ENCODE measurements around the gene SGCA. TPM values are rescaled to one million over a fixed set of nuclear protein-coding genes. Genes with fewer than 3 reads are reported as not detected.

The SGCA gene
- 10 to 100 TPM in 1 of 6 donors, 1 to 10 TPM in 5; 2.0 to 16.6 (median 3.5) TPM for polyA plus RNA-seq (ENCODE audit: low read depth in 6 of 6)

GRCh38 chr17:50165867-50166517 lies at the start of gene SGCA:
Gene SGCA (plus strand): TSS chr17:50166005. CDS start chr17:50166041, 36 bp downstream.
- Mint-ChIP-seq H3K27me3 (peaks cover 0 to 9% (median 0%) of the 10 kb centered on the region in 3 donors), H3K27ac (peak within 1 kb of the TSS in 5 of 6 donors; percentile 38 to 90 (median 79)), H3K4me3 (peak within 1 kb of the TSS in 1 of 8 donors; percentile 38), H3K9me3 (no peaks in the 10 kb centered on the region), H3K4me1 (peaks cover 53 to 58% (median 56%) of the 10 kb centered on the region in 3 donors), H3K36me3 (no peaks in the 10 kb centered on the region)
- DNase-seq (no peak), ATAC-seq (ENCODE audit: low read depth in 2 of 2) (no peak)

GRCh38 chr17:50117202-50118051 lies 48.4 kb upstream of the SGCA start:
- Mint-ChIP-seq H3K9me3 (peaks cover 0 to 2% (median 0%) of the 10 kb centered on the region in 7 donors), H3K4me1 (peaks cover 13 to 16% (median 14%) of the 10 kb centered on the region in 3 donors), H3K4me3 (peak overlapping the region; percentile 25 to 80 (median 76)), H3K36me3 (no peaks in the 10 kb centered on the region), H3K27me3 (peaks cover 52 to 87% (median 69%) of the 10 kb centered on the region in 3 donors), H3K27ac (no peak overlapping the region)
- peak; percentile 93 to 94 for ATAC-seq (ENCODE audit: low read depth in 2 of 2)
- peak; percentile 62 for DNase-seq

GRCh38 chr17:50118076-50118827 lies 47.6 kb upstream of the SGCA start:
- peak overlapping the region in 2 of 8 donors; percentile 21 to 42 for H3K4me3 Mint-ChIP-seq
- peaks cover 13 to 16% (median 14%) of the 10 kb centered on the region in 3 donors for H3K4me1 Mint-ChIP-seq
- no peak for ATAC-seq (ENCODE audit: low read depth in 2 of 2)
- no peak for DNase-seq
- H3K36me3 Mint-ChIP-seq: no peaks in the 10 kb centered on the region
- H3K27ac Mint-ChIP-seq: peak overlapping the region in 1 of 6 donors; percentile 8
- peaks cover 55 to 89% (median 77%) of the 10 kb centered on the region in 3 donors for H3K27me3 Mint-ChIP-seq
- peaks cover 0 to 2% (median 0%) of the 10 kb centered on the region in 7 donors for H3K9me3 Mint-ChIP-seq

- no peak overlapping the region for H3K4me3 Mint-ChIP-seq
- peaks cover 55 to 83% (median 79%) of the 10 kb centered on the region in 3 donors for H3K27me3 Mint-ChIP-seq
- H3K36me3 Mint-ChIP-seq: no peaks in the 10 kb centered on the region
- H3K9me3 Mint-ChIP-seq: peaks cover 0 to 2% (median 0%) of the 10 kb centered on the region in 7 donors
- H3K4me1 Mint-ChIP-seq: peaks cover 13 to 16% (median 14%) of the 10 kb centered on the region in 3 donors
- H3K27ac Mint-ChIP-seq: no peak overlapping the region
- DNase-seq (no peak), ATAC-seq (ENCODE audit: low read depth in 2 of 2) (no peak)
Measured at GRCh38 chr17:50118828-50119218, 47.0 kb upstream of the SGCA start.

GRCh38 chr17:50120475-50121253 lies 45.1 kb upstream of the SGCA start:
- Mint-ChIP-seq H3K4me1 (peaks cover 7 to 9% (median 8%) of the 10 kb centered on the region in 3 donors), H3K36me3 (no peaks in the 10 kb centered on the region), H3K27ac (no peak overlapping the region), H3K4me3 (no peak overlapping the region), H3K27me3 (peaks cover 44 to 65% (median 61%) of the 10 kb centered on the region in 3 donors), H3K9me3 (no peaks in the 10 kb centered on the region)
- DNase-seq (no peak), ATAC-seq (ENCODE audit: low read depth in 2 of 2) (no peak)

GRCh38 chr17:50122945-50123344 lies 42.9 kb upstream of the SGCA start:
- Mint-ChIP-seq H3K36me3 (no peaks in the 10 kb centered on the region), H3K4me1 (peaks cover 4 to 5% (median 5%) of the 10 kb centered on the region in 3 donors), H3K9me3 (no peaks in the 10 kb centered on the region), H3K27ac (peak overlapping the region in 1 of 6 donors; percentile 14), H3K4me3 (no peak overlapping the region), H3K27me3 (peaks cover 31 to 49% (median 42%) of the 10 kb centered on the region in 3 donors)
- DNase-seq: no peak
- no peak for ATAC-seq (ENCODE audit: low read depth in 2 of 2)

- Mint-ChIP-seq H3K27ac (no peak overlapping the region), H3K27me3 (peaks cover 29 to 50% (median 46%) of the 10 kb centered on the region in 3 donors), H3K4me3 (no peak overlapping the region), H3K4me1 (peaks cover 11 to 13% (median 12%) of the 10 kb centered on the region in 3 donors), H3K36me3 (no peaks in the 10 kb centered on the region), H3K9me3 (peaks cover 0 to 2% (median 0%) of the 10 kb centered on the region in 7 donors)
- DNase-seq: no peak
- ATAC-seq (ENCODE audit: low read depth in 2 of 2): no peak
Measured at GRCh38 chr17:50123649-50124349, 42.0 kb upstream of the SGCA start.

- Mint-ChIP-seq H3K27ac (no peak overlapping the region), H3K27me3 (peaks cover 15 to 38% (median 36%) of the 10 kb centered on the region in 3 donors)
Measured at GRCh38 chr17:50125420-50125997, 40.3 kb upstream of the SGCA start.

GRCh38 chr17:50127697-50128361 lies 38.0 kb upstream of the SGCA start:
- Mint-ChIP-seq H3K4me1 (peaks cover 30 to 38% (median 34%) of the 10 kb centered on the region in 3 donors), H3K4me3 (peak overlapping the region in 3 of 8 donors; percentile 41 to 69 (median 53)), H3K9me3 (peaks cover 0 to 2% (median 0%) of the 10 kb centered on the region in 7 donors), H3K36me3 (no peaks in the 10 kb centered on the region), H3K27me3 (peaks cover 5 to 22% (median 16%) of the 10 kb centered on the region in 3 donors), H3K27ac (peak overlapping the region in 2 of 6 donors; percentile 3 to 76)
- DNase-seq (no peak), ATAC-seq (ENCODE audit: low read depth in 2 of 2) (no peak)

More at GRCh38 chr17:50125420-50125997, 40.3 kb upstream of the SGCA start:
- ATAC-seq (ENCODE audit: low read depth in 2 of 2): no peak
- no peak for DNase-seq
- Mint-ChIP-seq H3K4me1 (peaks cover 17 to 21% (median 17%) of the 10 kb centered on the region in 3 donors), H3K36me3 (no peaks in the 10 kb centered on the region), H3K9me3 (peaks cover 0 to 2% (median 0%) of the 10 kb centered on the region in 7 donors), H3K4me3 (peak overlapping the region in 1 of 8 donors; percentile 2)

GRCh38 chr17:50128441-50129352 lies 37.1 kb upstream of the SGCA start:
- H3K27ac Mint-ChIP-seq: peak overlapping the region in 5 of 6 donors; percentile 61 to 96 (median 80)
- no peak for ATAC-seq (ENCODE audit: low read depth in 2 of 2)
- peaks cover 30 to 44% (median 34%) of the 10 kb centered on the region in 3 donors for H3K4me1 Mint-ChIP-seq
- H3K36me3 Mint-ChIP-seq: no peaks in the 10 kb centered on the region
- no peak for DNase-seq
- peaks cover 5 to 14% (median 13%) of the 10 kb centered on the region in 3 donors for H3K27me3 Mint-ChIP-seq
- peak overlapping the region; percentile 74 to 91 (median 84) for H3K4me3 Mint-ChIP-seq
- peaks cover 0 to 2% (median 0%) of the 10 kb centered on the region in 7 donors for H3K9me3 Mint-ChIP-seq
